Astrocyte of the spinal cord (primary cell): ENCODE measurements around the gene SLC4A1.

Experiments used
- DNase-seq: peaks from one replicate; pipeline ENCODE4 v3.0.0; 2011; ENCODE audit warnings: low read depth, low spot score
- H3K4me3 ChIP-seq: 2 replicates; pipeline ENCODE4 v1.5.1; 2011; ENCODE audit warnings: low read depth, mild to moderate bottlenecking, low read length, moderate library complexity
- in situ Hi-C: cut with HindIII; loops from 2 replicates; pipeline ENCODE4 v1.10.0; 2017; ENCODE audit warnings: low sequenced_read_pairs
- TF ChIP-seq, protein P1 (sequence below): IDR thresholded peaks from 2 replicates; pipeline ENCODE4 v1.5.1; 2012; ENCODE audit warnings: low read depth, mild to moderate bottlenecking, low read length, inconsistent platforms

SLC4A1 gene

DNA sequence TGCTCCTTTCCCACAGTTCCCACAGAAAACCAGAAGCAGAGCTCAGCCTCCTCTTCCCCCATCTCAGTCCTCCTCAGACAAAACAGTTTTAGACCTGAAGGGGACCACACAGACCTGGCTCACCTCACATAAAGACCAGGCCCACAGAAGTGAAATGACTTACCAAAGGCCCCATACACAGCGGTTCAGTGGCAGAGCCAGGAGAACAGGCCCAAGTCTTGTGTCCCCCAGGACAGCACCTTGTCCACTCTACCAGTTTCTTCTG is 53.8 kb downstream of the SLC4A1 start:
- TF ChIP-seq, protein P1, sequence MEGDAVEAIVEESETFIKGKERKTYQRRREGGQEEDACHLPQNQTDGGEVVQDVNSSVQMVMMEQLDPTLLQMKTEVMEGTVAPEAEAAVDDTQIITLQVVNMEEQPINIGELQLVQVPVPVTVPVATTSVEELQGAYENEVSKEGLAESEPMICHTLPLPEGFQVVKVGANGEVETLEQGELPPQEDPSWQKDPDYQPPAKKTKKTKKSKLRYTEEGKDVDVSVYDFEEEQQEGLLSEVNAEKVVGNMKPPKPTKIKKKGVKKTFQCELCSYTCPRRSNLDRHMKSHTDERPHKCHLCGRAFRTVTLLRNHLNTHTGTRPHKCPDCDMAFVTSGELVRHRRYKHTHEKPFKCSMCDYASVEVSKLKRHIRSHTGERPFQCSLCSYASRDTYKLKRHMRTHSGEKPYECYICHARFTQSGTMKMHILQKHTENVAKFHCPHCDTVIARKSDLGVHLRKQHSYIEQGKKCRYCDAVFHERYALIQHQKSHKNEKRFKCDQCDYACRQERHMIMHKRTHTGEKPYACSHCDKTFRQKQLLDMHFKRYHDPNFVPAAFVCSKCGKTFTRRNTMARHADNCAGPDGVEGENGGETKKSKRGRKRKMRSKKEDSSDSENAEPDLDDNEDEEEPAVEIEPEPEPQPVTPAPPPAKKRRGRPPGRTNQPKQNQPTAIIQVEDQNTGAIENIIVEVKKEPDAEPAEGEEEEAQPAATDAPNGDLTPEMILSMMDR = no peak
- in situ Hi-C loops = no loop called here

GRCh38 chr17:44213403-44214229 is 54.3 kb downstream of the SLC4A1 start:
- DNase-seq = no peak
- H3K4me3 ChIP-seq = no peak overlapping the region
- in situ Hi-C loops = no loop called here
- TF ChIP-seq, protein P1 = no peak

More for the DNA sequence above, 53.8 kb downstream of the SLC4A1 start:
- no peak for DNase-seq
- no peak overlapping the region for H3K4me3 ChIP-seq

DNA sequence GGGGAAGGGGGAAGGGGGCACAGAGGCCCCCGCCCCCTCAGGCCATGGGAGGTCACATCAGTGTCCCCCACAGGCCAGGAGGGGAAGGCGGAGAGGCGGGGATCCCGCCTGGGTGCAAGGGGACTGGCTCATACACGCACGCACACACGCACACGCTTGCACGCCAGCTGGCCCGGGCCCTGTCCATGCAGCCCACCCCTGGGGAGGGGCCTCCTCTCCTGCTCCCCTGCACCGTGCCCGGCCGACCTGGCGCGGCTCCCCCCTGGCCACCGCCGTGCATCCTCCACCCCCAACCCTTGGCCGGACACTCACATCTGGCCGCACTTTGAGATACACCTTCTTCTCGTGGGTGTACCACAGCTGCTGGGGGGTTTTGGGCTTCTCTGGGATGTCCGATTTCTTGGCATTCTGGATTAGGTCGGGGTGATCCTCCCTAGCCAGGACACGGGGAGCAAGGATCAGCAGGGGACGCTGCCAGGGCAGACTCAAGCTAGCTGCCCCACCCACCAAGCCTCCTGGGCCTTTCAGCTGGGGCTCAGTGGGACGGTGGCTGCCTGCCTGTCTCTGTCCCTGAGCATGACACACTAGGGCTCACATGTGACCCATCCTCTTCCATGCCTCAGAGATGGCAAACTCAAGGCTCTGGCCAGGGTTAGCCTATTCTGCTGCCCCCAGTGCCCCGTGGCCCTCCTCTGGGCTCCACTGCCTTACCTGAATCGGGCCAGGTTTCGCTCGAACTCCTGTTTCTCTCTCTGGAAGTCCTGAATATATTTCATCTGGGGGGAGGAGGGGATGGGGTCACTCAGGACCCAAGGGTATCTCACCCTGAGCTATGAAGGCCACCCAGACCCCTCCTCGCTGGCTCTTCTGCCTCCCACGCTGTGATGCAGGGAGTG is 55.2 kb downstream of the SLC4A1 start:
- DNase-seq = no peak
- in situ Hi-C loops = no loop called here
- TF ChIP-seq, protein P1 = no peak
- H3K4me3 ChIP-seq = no peak overlapping the region

- no peak overlapping the region for H3K4me3 ChIP-seq
- TF ChIP-seq, protein P1 = no peak
- in situ Hi-C loops = no loop called here
- DNase-seq = no peak
Measured at GRCh38 chr17:44211281-44212265, 56.4 kb downstream of the SLC4A1 start.

DNA sequence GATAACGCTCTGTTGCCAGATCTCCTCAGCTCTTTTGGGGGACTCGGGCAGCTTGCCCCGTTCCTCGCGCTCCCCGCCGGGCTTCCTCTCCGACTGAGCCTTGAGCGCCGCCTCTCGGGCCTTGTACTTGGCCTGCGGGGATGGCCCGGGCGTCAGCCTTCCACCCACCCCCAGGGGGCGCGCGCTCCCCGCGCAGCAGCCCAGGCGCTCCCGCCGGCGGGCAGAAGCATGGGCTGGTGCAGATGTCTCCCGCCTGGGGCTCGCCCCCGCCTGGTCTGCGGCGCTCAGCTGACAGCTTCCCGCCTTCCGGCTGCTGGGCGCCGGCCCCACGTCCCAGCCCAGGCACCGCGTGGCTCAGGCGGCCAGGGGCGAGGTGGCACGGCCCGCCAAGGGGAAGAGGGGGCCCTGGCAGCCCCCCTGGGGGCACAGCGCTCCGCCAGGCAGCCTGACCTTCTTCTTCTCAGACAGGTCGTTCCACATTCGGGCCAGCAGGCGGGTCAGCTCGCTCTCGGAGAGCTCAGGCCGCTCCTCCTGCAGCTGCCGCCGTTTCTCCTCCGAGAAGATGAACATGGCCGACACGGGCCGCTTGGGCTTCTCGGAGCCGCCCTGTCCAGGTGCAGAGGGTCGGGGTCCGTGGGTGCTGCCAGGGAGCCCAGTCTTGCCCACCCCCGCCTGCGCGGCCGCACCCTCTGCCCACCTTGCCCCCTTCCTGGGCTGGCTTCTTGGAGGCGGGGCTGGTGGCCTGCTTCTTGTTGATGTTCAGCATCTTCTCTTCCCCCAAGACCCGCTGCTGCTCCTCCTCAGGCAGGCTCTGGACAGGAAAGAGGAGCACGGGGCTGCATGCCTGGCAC is 57.4 kb downstream of the SLC4A1 start:
- no peak overlapping the region for H3K4me3 ChIP-seq
- DNase-seq = peak; percentile 87
- TF ChIP-seq, protein P1 = peak; percentile 92
- in situ Hi-C loops = no loop called here
